Stimulated activated CD4-positive, alpha-beta T cell treated with anti-CD3 and anti-CD28 coated beads, Interleukin-1b, Interleukin-23, amount 100 ng/mL, for 48 hours (primary cell): ENCODE results near the gene MAN1A1.

Experiments used
- DNase-seq: peaks from one replicate; pipeline ENCODE4 v3.0.0-alpha.2; 2020

The MAN1A1 gene

GRCh38 chr6:119267126-119267905 lies 82.2 kb downstream of the MAN1A1 start:
- no peak for DNase-seq

- no peak for DNase-seq
These were observed 84.6 kb downstream of the MAN1A1 start for GRCh38 chr6:119264854-119265397.

GRCh38 chr6:119262612-119263011 lies 86.9 kb downstream of the MAN1A1 start:
- DNase-seq, result no peak

- no peak for DNase-seq
These were observed 87.6 kb downstream of the MAN1A1 start for GRCh38 chr6:119261944-119262284.

- no peak for DNase-seq
These were observed 90.5 kb downstream of the MAN1A1 start for GRCh38 chr6:119259027-119259426.

- DNase-seq, result no peak
These were observed 91.8 kb downstream of the MAN1A1 start for GRCh38 chr6:119257726-119258125.

- no peak for DNase-seq
These were observed 92.5 kb downstream of the MAN1A1 start for GRCh38 chr6:119256978-119257462.

- no peak for DNase-seq
These were observed 93.2 kb downstream of the MAN1A1 start for GRCh38 chr6:119256392-119256791.

- DNase-seq, result no peak
These were observed 94.1 kb downstream of the MAN1A1 start for GRCh38 chr6:119255492-119255891.

GRCh38 chr6:119250036-119250435 lies 99.5 kb downstream of the MAN1A1 start:
- no peak for DNase-seq

- no peak for DNase-seq
These were observed 100.2 kb downstream of the MAN1A1 start for GRCh38 chr6:119249319-119249718.

- DNase-seq, result no peak
These were observed 102.1 kb downstream of the MAN1A1 start for GRCh38 chr6:119247504-119247903.

- no peak for DNase-seq
These were observed 105.9 kb downstream of the MAN1A1 start for GRCh38 chr6:119243657-119244056.

GRCh38 chr6:119243037-119243436 lies 106.5 kb downstream of the MAN1A1 start:
- DNase-seq, result no peak

GRCh38 chr6:119241540-119242309 lies 107.8 kb downstream of the MAN1A1 start:
- DNase-seq, result no peak

GRCh38 chr6:119241111-119241465 lies 108.5 kb downstream of the MAN1A1 start:
- DNase-seq, result no peak

- no peak for DNase-seq
These were observed 109.1 kb downstream of the MAN1A1 start for GRCh38 chr6:119240257-119241110.

GRCh38 chr6:119237177-119237715 lies 112.3 kb downstream of the MAN1A1 start:
- DNase-seq, result no peak

GRCh38 chr6:119234941-119235340 lies 114.6 kb downstream of the MAN1A1 start:
- no peak for DNase-seq

- peak; percentile 2 for DNase-seq
These were observed 115.1 kb downstream of the MAN1A1 start for GRCh38 chr6:119234457-119234856.

- no peak for DNase-seq
These were observed 116.1 kb downstream of the MAN1A1 start for GRCh38 chr6:119233312-119233984.

- no peak for DNase-seq
These were observed 118.2 kb downstream of the MAN1A1 start for GRCh38 chr6:119231394-119231793.
